Naive thymus-derived CD8-positive, alpha-beta T cell (primary cell): ENCODE results near the gene TNS1. TPM values are rescaled to one million over a fixed set of nuclear protein-coding genes. Genes with fewer than 3 reads are reported as not detected.

ENCODE experiments used
- ATAC-seq, 2 donors: fragments of 150-1000 bp; cut with Tn5 transposase in 1 of 2; sonication (Bioruptor Pico), chemical (Tn5 transposase) in 1 of 2; 1 replicate in 1 of 2; 2 replicates in 1 of 2; pipeline ENCODE4 v1.10.0; 2021; ENCODE audit warnings: mild to moderate bottlenecking in 2 of 2, moderate library complexity in 2 of 2
- POLR2A ChIA-PET: fragments of 350-600 bp; sonication (Branson Sonifier 250); formaldehyde crosslinking; loops from one replicate; lab custom pipeline; 2021; ENCODE audit warnings: antibody characterized with exemption; lab: Charles Lee
- DNase-seq, 10 donors: peaks; one replicate each; pipeline versions ENCODE4 v3.0.0 to v3.0.0-alpha.2; 2020 to 2022
- H3K27ac Mint-ChIP-seq, 10 donors: one replicate each; pipeline ENCODE4 v1.8.0; 2020 to 2022; ENCODE audit warnings: mild to moderate bottlenecking in 10 of 10, mixed read lengths in 10 of 10, moderate library complexity in 4 of 10, inconsistent platforms in 1 of 10
- H3K27me3 Mint-ChIP-seq, 5 donors: one replicate each; pipeline ENCODE4 v1.8.0; 2021 to 2022; ENCODE audit warnings: mixed read lengths in 5 of 5
- H3K36me3 Mint-ChIP-seq, 3 donors: one replicate each; pipeline ENCODE4 v1.8.0; 2020 to 2022; ENCODE audit warnings: mixed read lengths in 3 of 3, mild to moderate bottlenecking in 2 of 3, inconsistent platforms in 1 of 3
- H3K4me1 Mint-ChIP-seq, 4 donors: one replicate each; pipeline ENCODE4 v1.8.0; 2021 to 2022; ENCODE audit warnings: mixed read lengths in 4 of 4
- H3K4me3 Mint-ChIP-seq, 10 donors: one replicate each; pipeline ENCODE4 v1.8.0; 2020 to 2022; ENCODE audit warnings: mild to moderate bottlenecking in 10 of 10, mixed read lengths in 10 of 10, moderate library complexity in 6 of 10, inconsistent platforms in 1 of 10
- H3K9me3 Mint-ChIP-seq, 9 donors: one replicate each; pipeline ENCODE4 v1.8.0; 2020 to 2022; ENCODE audit warnings: mixed read lengths in 9 of 9, mild to moderate bottlenecking in 3 of 9, inconsistent platforms in 1 of 9, moderate library complexity in 1 of 9
- polyA plus RNA-seq, 3 donors: library from polyadenylated mRNA; unstranded; fragments of 300-500 nt; fragmentation: Illumina TruSeq; gene quantifications; one replicate each; pipeline ENCODE4 v1.2.3, GENCODE V29; 2021
- total RNA-seq, 8 experiments: library from RNA in 2 of 8; stranded (reverse) in 2 of 8; gene quantifications; one replicate each; pipeline ENCODE4 v1.2.3 and lab custom pipeline; 2021 to 2026

The TNS1 gene
- total and polyA plus RNA-seq, 5 experiments from 2014 or later = 0.21 to 0.47 TPM; not detected in 3

- POLR2A ChIA-PET = no interaction called here
- no peak overlapping the region for H3K27ac Mint-ChIP-seq
- DNase-seq = no peak
- no peaks in the 10 kb centered on the region for H3K4me1 Mint-ChIP-seq
- ATAC-seq = no peak
- peaks cover 0 to 15% (median 3%) of the 10 kb centered on the region in 5 donors for H3K27me3 Mint-ChIP-seq
- no peaks in the 10 kb centered on the region for H3K9me3 Mint-ChIP-seq
- no peaks in the 10 kb centered on the region for H3K36me3 Mint-ChIP-seq
- H3K4me3 Mint-ChIP-seq = no peak overlapping the region
These were observed 122.4 kb downstream of the TNS1 start for GRCh38 chr2:217880287-217880889.

- peaks cover 0 to 7% (median 1%) of the 10 kb centered on the region in 5 donors for H3K27me3 Mint-ChIP-seq
- H3K27ac Mint-ChIP-seq = no peak overlapping the region
- H3K4me1 Mint-ChIP-seq = no peaks in the 10 kb centered on the region
- POLR2A ChIA-PET = no interaction called here
- ATAC-seq (no peak), DNase-seq (no peak)
- H3K4me3 Mint-ChIP-seq = no peak overlapping the region
- no peaks in the 10 kb centered on the region for H3K9me3 Mint-ChIP-seq
- no peaks in the 10 kb centered on the region for H3K36me3 Mint-ChIP-seq
These were observed 123.7 kb downstream of the TNS1 start for GRCh38 chr2:217878915-217879590.

GRCh38 chr2:217877866-217878265, 124.9 kb downstream of the TNS1 start:
- Mint-ChIP-seq H3K27ac (no peak overlapping the region), H3K4me1 (no peaks in the 10 kb centered on the region), H3K9me3 (no peaks in the 10 kb centered on the region), H3K27me3 (peaks cover 0 to 6% (median 0%) of the 10 kb centered on the region in 5 donors), H3K4me3 (no peak overlapping the region), H3K36me3 (no peaks in the 10 kb centered on the region)
- POLR2A ChIA-PET = no interaction called here
- ATAC-seq (no peak), DNase-seq (no peak)

GRCh38 chr2:217876253-217876570, 126.6 kb downstream of the TNS1 start:
- POLR2A ChIA-PET = no interaction called here
- no peaks in the 10 kb centered on the region for H3K9me3 Mint-ChIP-seq
- DNase-seq = no peak
- no peak overlapping the region for H3K27ac Mint-ChIP-seq
- ATAC-seq = no peak
- no peaks in the 10 kb centered on the region for H3K36me3 Mint-ChIP-seq
- no peaks in the 10 kb centered on the region for H3K4me1 Mint-ChIP-seq
- peaks cover 0 to 6% (median 0%) of the 10 kb centered on the region in 5 donors for H3K27me3 Mint-ChIP-seq
- no peak overlapping the region for H3K4me3 Mint-ChIP-seq

GRCh38 chr2:217875556-217876252, 127.1 kb downstream of the TNS1 start:
- peaks cover 0 to 6% (median 0%) of the 10 kb centered on the region in 5 donors for H3K27me3 Mint-ChIP-seq
- H3K27ac Mint-ChIP-seq = no peak overlapping the region
- H3K4me3 Mint-ChIP-seq = no peak overlapping the region
- POLR2A ChIA-PET = no interaction called here
- ATAC-seq = no peak
- no peaks in the 10 kb centered on the region for H3K9me3 Mint-ChIP-seq
- DNase-seq = no peak
- no peaks in the 10 kb centered on the region for H3K36me3 Mint-ChIP-seq
- no peaks in the 10 kb centered on the region for H3K4me1 Mint-ChIP-seq

GRCh38 chr2:217875138-217875537, 127.7 kb downstream of the TNS1 start:
- no peaks in the 10 kb centered on the region for H3K9me3 Mint-ChIP-seq

GRCh38 chr2:217873371-217873770, 129.4 kb downstream of the TNS1 start:
- Mint-ChIP-seq H3K36me3 (no peaks in the 10 kb centered on the region), H3K27ac (no peak overlapping the region), H3K4me1 (no peaks in the 10 kb centered on the region), H3K4me3 (no peak overlapping the region), H3K9me3 (no peaks in the 10 kb centered on the region), H3K27me3 (peaks cover 0 to 6% (median 0%) of the 10 kb centered on the region in 5 donors)
- ATAC-seq (no peak), DNase-seq (no peak)
- POLR2A ChIA-PET = no interaction called here

More at GRCh38 chr2:217875138-217875537, 127.7 kb downstream of the TNS1 start:
- Mint-ChIP-seq H3K4me1 (no peaks in the 10 kb centered on the region), H3K4me3 (no peak overlapping the region), H3K27me3 (peaks cover 0 to 6% (median 0%) of the 10 kb centered on the region in 5 donors), H3K27ac (no peak overlapping the region), H3K36me3 (no peaks in the 10 kb centered on the region)
- POLR2A ChIA-PET = no interaction called here
- ATAC-seq (no peak), DNase-seq (no peak)

- no peaks in the 10 kb centered on the region for H3K9me3 Mint-ChIP-seq
- H3K27ac Mint-ChIP-seq = peak overlapping the region in 1 of 10 donors; percentile 53
- DNase-seq = no peak
- H3K36me3 Mint-ChIP-seq = no peaks in the 10 kb centered on the region
- H3K27me3 Mint-ChIP-seq = peaks cover 0 to 6% (median 0%) of the 10 kb centered on the region in 5 donors
- no peak for ATAC-seq
- H3K4me3 Mint-ChIP-seq = no peak overlapping the region
- no peaks in the 10 kb centered on the region for H3K4me1 Mint-ChIP-seq
- POLR2A ChIA-PET = no interaction called here
These were observed 130.5 kb downstream of the TNS1 start for GRCh38 chr2:217872319-217872718.

GRCh38 chr2:217870528-217871011, 132.2 kb downstream of the TNS1 start:
- no peak overlapping the region for H3K4me3 Mint-ChIP-seq
- peaks cover 0 to 8% (median 0%) of the 10 kb centered on the region in 4 donors for H3K4me1 Mint-ChIP-seq
- DNase-seq (no peak), ATAC-seq (no peak)
- no peaks in the 10 kb centered on the region for H3K36me3 Mint-ChIP-seq
- H3K27me3 Mint-ChIP-seq = peaks cover 0 to 3% (median 0%) of the 10 kb centered on the region in 5 donors
- H3K27ac Mint-ChIP-seq = no peak overlapping the region
- H3K9me3 Mint-ChIP-seq = no peaks in the 10 kb centered on the region
- POLR2A ChIA-PET = no interaction called here

GRCh38 chr2:217868911-217869334, 133.9 kb downstream of the TNS1 start:
- Mint-ChIP-seq H3K4me1 (peaks cover 0 to 20% (median 0%) of the 10 kb centered on the region in 4 donors), H3K27me3 (peaks cover 0 to 3% (median 0%) of the 10 kb centered on the region in 5 donors), H3K36me3 (no peaks in the 10 kb centered on the region), H3K4me3 (no peak overlapping the region), H3K9me3 (no peaks in the 10 kb centered on the region), H3K27ac (no peak overlapping the region)
- DNase-seq (no peak), ATAC-seq (no peak)
- POLR2A ChIA-PET = no interaction called here

- Mint-ChIP-seq H3K9me3 (no peaks in the 10 kb centered on the region), H3K4me1 (peaks cover 0 to 22% (median 0%) of the 10 kb centered on the region in 4 donors), H3K27me3 (peaks cover 0 to 3% (median 0%) of the 10 kb centered on the region in 5 donors), H3K27ac (no peak overlapping the region), H3K36me3 (no peaks in the 10 kb centered on the region), H3K4me3 (no peak overlapping the region)
- DNase-seq = no peak
- ATAC-seq = no peak
- POLR2A ChIA-PET = no interaction called here
These were observed 134.4 kb downstream of the TNS1 start for GRCh38 chr2:217868265-217868892.

GRCh38 chr2:217866457-217866856, 136.3 kb downstream of the TNS1 start:
- Mint-ChIP-seq H3K9me3 (no peaks in the 10 kb centered on the region), H3K27ac (no peak overlapping the region), H3K4me1 (peaks cover 0 to 26% (median 0%) of the 10 kb centered on the region in 4 donors), H3K27me3 (no peaks in the 10 kb centered on the region), H3K4me3 (no peak overlapping the region), H3K36me3 (no peaks in the 10 kb centered on the region)
- ATAC-seq = no peak
- POLR2A ChIA-PET = no interaction called here
- DNase-seq = no peak
